ENCODE data around the gene MAPK8IP2. TPM values are rescaled to one million over a fixed set of nuclear protein-coding genes. Genes with fewer than 3 reads are reported as not detected.

Gene MAPK8IP2
- total RNA-seq, 1 experiment from 2014 or later: 6.4 TPM

- Histone ChIP-seq H3K9ac (ENCODE audit: low read length) (no peak overlapping the region), H4K20me1 (ENCODE audit: insufficient read depth) (no peaks in the 10 kb centered on the region), H3K9me2 (ENCODE audit: insufficient read depth) (no peaks in the 10 kb centered on the region), H3K4me2 (ENCODE audit: low read length) (no peak overlapping the region), H3K9me3 (ENCODE audit: control insufficient read depth in 1 of 2, insufficient read depth in 1 of 2, low read depth in 1 of 2, low read length in 2 of 2) (no peaks in the 10 kb centered on the region), H3K79me2 (ENCODE audit: insufficient read depth, low read length) (no peaks in the 10 kb centered on the region), H3K27ac (ENCODE audit: low read depth, low read length) (no peak overlapping the region), H3K27me3 (ENCODE audit: insufficient read depth, low read length) (no peaks in the 10 kb centered on the region), H3K4me3 (replicated peaks in 1 of 2; ENCODE audit: low read depth in 1 of 2, low read length in 2 of 2) (no peak overlapping the region), H3K4me1 (ENCODE audit: control insufficient read depth in 1 of 2, insufficient read depth in 2 of 2, low read length in 2 of 2) (no peaks in the 10 kb centered on the region; a peak in 1 of 4 replicates), H3K36me3 (ENCODE audit: control insufficient read depth in 1 of 2, insufficient read depth in 2 of 2, low read length in 2 of 2) (peaks cover 0 to 5% of the 10 kb centered on the region in 2 experiments; a peak in 1 of 4 replicates), H2AFZ (ENCODE audit: low read depth, low read length, poor library complexity, severe bottlenecking) (no peak overlapping the region)
- no peak for TF ChIP-seq MAX (IDR thresholded peaks at IDR 0.05)
- TF ChIP-seq CBX3 (IDR thresholded peaks at IDR 0.05; ENCODE audit: low read depth): no peak
- TF ChIP-seq ELF1 (IDR thresholded peaks at IDR 0.05; ENCODE audit: borderline replicate concordance, low read depth): no peak
- no peak for TF ChIP-seq ZBTB33 (IDR thresholded peaks at IDR 0.05; ENCODE audit: extremely low read depth, insufficient replicate concordance, low read length)
- no peak for TF ChIP-seq EZH2 (IDR thresholded peaks at IDR 0.05)
- TF ChIP-seq POLR2A (IDR thresholded peaks at IDR 0.05; ENCODE audit: borderline replicate concordance, extremely low read depth, insufficient read depth, insufficient read length): no peak
- no peak for TF ChIP-seq EGR1 (IDR thresholded peaks at IDR 0.05; ENCODE audit: low read depth)
- TF ChIP-seq REST (IDR thresholded peaks at IDR 0.05; ENCODE audit: low read depth): no peak
- TF ChIP-seq ATF3 (IDR thresholded peaks at IDR 0.05): no peak
- ChIA-PET RAD21 (ENCODE audit: low non-redundant PET in 1 of 2, low total read pairs in 2 of 2, uncharacterized antibody in 2 of 2, unreplicated experiment in 2 of 2) (no interaction called here), CTCF (no interaction called here), POLR2A (no interaction called here)
- ATAC-seq (no peak), DNase-seq (ENCODE audit: low read depth, low spot score) (no peak)
- BruUV-seq (replicated peaks): no TSS peak
- intact Hi-C loops (cut with micrococcal nuclease): no loop called here
These were observed 31.5 kb upstream of the MAPK8IP2 start for GRCh38 chr22:50569041-50569459.
